NOMO-1 treated with dmso at 0.1 percent for 144 hours (cell line): Measurements from ENCODE around the gene TPM1.

Experiments used
- DNase-seq: peaks from one replicate; lab custom pipeline; 2025; ENCODE audit not compliant: unreplicated experiment; lab: John Stamatoyannopoulos, UW

Gene TPM1

DNA sequence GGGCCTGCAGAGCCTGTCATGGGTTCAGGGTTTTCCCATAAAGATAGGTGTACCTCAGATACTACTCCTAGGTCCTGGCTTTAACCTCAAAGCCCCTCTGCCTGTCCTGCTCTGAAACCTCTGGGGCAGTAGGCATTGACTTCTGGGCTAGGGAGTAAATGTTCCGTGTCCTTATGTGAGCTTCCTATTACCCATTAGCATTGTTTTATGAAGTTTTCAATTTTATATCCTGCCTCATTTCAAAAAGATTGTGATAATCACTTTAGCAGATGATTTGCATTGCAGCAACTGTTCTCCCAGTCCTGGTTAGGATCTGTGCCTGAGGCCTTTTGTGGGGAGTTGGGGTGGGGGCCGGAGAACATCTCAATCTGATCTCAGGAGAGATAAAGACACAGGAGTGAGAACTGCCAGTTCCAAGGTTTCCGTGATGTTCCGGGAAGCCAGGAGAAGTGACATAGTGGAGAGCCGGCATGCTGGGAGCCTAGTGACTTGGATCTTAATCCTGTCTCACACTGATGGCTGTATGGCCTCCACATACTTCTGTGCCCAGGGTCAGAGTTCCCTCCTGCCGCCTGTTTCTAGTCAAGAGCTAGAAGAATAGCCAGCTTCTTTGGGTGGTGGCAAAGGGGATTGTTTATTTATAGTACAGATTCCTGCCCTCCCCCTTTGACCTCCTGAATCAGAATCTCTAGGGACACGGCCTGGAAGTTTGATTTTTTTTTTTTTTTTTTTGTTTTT, 10.6 kb downstream of the TPM1 start:
- no peak for DNase-seq

DNA sequence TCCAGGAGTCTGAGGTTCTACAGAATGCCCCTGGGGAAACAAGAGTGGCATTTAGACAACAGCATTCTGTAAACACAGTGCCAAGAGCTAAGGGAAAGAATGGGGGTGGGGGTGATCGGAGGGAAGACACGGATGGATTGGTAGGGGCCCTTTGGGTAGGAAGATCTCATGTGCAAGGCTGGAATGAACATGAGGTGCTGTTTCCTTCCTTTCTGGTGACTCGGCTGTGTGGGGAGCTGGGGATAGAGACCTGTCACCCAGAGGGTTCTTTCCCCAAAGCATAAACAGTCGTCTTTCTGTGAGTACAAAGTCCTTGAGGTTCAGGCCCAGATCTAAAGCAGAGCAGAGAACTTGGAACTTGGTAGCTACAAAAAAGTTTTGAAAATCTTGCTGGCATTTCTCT, 11.7 kb downstream of the TPM1 start:
- DNase-seq = no peak

DNA sequence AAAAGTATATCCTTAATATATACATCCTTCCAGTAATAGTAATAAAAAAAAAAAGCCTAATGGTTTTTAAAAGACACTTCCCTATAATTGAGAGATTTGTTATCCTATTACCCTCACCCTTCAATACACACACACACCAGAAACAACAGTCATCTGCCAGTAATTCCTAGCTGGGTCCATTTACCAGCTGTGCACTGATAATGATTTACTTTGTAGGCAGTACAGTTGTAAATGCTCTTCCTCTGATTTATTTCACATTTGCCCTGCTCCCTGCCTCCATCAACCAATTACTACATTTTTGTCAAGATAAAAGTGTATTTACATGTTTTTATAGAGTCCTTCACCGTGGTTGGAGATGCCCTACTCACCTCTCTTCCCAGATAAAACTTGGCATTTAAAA, 12.4 kb downstream of the TPM1 start:
- no peak for DNase-seq

DNA sequence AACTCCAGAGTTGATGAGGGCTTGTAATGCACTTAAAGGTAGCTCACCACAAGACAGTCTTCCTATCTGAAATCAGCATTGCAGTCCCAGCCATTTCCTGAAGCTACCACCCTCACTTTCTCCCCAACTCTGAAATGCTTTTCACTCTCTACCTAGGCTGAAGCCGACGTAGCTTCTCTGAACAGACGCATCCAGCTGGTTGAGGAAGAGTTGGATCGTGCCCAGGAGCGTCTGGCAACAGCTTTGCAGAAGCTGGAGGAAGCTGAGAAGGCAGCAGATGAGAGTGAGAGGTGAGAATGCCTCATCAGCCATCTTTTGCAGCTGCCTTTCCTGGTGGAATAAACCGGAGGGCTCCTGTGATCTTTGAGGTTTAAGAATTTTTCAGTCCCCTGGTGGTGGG, 14.3 kb downstream of the TPM1 start:
- no peak for DNase-seq

DNA sequence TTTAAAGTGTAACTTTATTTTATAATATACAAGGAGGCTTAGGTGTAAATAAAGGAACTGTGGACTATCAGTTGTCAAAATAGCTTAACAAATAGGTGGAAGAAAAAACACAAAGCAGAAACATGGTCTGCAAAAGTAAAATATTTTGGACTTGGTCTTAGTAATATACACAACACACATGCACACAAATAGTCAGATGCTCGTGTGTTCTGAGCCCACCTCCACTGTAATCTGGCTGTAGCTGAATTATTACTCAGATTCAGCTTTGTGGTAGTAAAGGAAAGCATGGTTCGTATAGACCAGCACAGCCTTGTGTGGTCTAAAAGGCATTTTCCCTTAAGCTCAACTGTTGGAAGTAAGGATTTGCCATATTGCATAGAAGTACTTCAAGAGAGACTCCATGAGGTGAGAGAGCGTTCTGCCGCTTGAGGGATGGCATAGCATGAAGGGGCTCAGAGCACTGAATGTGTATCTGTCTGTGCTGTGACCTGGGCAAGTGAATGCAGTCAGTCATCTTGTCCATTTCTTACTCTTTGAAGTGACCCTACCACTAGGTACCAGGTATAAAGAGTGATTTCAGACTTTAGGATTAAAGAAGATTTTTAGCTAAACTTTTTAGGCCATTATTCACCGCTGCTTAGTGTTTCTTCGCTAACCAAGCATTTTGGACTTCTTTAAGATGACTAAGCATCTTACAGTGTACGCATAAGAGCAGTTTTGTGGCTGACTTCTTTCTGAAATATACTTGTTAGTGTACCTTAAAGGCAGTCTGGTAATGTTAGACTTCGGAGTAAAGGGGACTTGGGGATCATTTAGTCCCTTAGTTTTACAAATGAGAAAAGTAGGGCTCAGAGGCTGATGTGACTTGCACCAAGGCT, 15.2 kb downstream of the TPM1 start:
- no peak for DNase-seq

DNA sequence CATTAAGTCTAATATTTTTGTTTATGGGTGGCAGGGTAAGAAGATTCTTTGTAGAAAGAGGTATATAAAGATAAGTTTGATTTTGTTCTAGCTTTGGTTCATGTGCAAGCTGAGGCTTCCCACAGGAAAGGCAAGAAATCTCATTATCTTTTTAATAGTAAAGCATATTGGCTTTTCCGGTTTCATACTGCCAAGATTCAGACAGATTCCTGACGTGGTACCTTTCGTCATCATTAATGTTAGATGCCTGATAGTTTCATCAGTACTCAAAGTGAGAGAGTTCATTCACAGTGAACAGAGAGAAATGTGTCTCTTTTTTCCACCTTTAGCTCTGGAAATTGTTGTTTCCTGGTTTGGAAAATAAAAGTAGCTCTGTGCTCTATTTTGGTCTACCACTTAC, 16.5 kb downstream of the TPM1 start:
- DNase-seq = no peak

DNA sequence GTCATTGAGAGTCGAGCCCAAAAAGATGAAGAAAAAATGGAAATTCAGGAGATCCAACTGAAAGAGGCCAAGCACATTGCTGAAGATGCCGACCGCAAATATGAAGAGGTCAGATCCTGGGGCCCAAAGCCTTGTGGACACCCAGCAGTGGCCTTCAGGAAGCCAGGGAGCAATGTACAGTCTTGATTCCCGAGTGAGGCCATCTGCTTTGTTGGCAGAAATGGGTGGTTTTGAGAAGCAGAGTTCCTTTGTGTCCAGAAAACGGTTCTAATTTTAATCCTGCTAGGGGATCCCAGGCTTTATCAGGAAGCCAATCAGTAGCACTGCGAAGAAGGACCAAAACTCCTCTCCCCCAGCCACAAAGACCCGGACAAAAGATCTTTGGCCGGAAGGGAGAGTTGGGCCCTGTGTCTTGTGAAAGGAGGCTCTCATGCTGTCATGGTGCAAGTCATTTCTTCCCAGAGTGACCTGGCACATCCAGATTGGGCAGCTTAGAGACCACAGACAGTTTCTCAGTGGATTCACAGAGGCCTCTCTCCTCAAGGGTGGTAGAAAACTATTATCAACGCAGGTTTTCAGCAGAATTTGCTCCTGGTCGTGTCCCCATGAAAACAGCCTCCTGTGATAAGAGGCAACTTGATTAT, 17.1 kb downstream of the TPM1 start:
- no peak for DNase-seq

DNA sequence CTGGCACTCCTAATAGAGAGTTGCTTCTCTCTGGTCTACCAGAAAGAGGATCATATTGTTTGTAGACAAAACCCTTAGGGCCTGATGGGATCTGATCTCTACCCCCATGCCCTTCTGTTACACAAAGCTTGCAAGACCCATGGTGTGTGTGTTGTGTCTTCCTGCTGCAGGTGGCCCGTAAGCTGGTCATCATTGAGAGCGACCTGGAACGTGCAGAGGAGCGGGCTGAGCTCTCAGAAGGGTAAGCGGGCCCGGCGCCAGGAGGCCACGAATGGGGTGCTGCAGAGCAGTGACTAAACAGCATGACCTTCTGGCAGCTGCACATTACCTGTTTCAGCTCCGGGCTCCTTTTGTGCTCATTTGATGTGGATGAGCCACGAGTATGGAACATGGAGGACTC, 18.2 kb downstream of the TPM1 start:
- no peak for DNase-seq

DNA sequence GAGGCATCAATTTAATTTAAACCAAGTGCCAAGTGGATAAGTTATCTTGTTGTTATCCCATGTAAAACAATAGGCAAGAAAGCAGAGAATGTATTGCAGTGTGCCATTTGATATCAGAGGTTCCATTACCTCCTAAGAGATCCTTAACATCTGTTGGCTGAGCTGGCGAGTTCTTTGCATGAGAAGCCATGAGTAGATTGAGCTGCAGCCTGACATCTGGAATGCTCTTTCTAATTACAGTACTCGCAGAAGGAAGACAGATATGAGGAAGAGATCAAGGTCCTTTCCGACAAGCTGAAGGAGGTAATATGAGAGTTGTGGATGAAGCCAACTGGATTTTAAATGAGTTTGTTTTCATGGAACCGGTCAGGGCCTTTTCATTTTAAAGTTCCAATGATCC, 19.4 kb downstream of the TPM1 start:
- no peak for DNase-seq

DNA sequence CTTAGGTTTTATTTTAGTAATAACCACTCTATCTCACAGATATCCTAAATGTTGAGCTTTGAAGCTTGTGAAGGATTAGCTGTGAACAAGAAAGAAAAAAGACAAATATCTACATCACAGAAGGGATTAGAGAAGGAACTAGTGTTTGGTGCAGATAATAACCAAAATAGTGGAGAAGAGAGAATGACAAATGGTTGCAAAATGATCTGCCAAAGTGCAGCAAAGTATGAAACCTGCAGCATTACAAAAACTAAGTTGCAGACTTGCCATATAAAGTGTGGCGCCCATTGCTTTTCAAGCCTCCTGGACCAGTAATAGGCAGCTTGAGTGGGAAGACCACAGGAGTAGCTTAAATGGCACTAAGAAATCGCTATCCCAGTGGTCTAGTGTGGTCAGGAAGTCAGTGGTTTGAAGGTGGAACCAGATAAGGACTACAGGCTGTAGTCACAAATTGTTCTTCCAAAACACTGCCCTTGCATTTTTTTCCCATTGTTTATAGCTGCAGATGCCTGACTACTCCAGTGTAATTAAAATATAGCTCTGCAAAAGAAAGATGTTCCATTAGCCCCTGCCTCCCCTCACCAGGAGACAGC, 20.7 kb downstream of the TPM1 start:
- DNase-seq = no peak

DNA sequence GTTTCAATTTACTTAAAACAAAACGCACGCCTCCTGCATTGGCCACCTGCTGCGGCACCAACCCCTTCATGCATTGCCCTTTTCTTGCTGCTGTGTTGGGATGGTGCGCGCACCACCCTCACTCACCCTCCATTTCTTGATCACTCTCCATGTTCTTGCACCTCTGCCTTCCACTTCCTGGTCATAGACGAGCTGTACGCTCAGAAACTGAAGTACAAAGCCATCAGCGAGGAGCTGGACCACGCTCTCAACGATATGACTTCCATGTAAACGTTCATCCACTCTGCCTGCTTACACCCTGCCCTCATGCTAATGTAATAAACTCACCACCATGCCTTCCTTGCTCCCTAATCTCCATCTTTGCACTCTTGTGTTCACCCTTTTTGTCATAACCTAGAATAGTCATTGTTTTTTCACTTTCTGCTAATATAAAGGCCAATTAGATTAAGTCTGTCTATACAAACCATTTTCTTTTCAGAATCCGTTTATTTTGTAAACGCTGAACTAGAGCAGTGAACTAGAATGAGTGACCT, 21.4 kb downstream of the TPM1 start:
- DNase-seq = no peak

DNA sequence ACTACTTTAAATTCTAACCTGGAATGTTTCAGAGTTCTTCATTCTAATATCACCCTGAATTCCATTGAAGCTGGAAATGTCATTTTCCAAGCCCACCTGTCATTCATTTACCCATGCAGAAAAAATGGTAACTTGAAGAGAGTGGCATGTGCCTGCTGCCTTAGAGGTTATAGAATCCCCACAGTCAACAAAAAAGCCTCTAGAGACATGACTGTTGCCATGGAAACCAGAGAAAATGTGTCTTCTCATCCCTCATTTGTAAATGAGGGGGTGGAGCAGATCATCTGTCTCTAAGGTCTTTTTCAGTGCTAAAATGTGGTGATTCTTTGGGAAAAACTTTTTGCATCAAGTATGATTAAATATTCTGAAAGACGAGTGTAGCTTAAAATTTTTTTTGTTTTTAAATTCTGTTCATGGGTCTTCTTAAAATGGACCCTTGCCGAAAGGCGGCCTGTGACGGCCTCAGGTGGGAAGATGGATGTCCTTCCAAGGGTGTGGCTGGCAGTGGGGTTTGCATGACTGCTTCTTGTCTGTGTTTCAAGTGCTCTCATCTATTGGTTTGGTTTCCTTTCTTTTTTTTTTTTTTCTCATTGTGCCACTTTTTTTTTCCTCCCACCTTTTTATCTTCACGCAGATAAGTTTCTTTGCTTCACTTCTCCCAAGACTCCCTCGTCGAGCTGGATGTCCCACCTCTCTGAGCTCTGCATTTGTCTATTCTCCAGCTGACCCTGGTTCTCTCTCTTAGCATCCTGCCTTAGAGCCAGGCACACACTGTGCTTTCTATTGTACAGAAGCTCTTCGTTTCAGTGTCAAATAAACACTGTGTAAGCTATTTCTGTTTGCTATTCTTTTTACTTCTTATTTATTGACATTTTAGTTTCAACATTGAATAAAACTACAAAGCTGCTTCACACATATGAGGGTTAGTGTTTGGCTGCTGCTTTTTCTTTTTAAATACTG, 23.0 kb downstream of the TPM1 start:
- DNase-seq = no peak

DNA sequence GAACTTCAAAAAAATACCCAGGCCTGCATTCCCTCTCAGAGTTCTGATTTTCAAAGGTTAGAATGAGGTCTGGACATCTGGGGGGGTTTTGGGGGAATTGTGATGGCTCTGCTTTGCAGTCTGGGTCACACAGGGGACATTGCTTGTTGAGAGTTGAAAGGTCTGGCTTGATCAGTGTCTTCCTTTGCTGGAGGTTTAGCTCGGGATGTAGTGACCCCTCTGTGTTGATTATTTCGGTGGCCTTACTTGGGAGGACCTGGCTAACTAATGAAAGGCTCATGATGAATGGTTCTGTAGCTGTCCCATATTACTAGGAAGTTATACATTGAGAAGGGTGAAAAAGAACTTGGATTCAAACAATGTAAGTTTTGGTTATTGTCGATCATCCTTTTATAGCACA, 23.7 kb downstream of the TPM1 start:
- no peak for DNase-seq

DNA sequence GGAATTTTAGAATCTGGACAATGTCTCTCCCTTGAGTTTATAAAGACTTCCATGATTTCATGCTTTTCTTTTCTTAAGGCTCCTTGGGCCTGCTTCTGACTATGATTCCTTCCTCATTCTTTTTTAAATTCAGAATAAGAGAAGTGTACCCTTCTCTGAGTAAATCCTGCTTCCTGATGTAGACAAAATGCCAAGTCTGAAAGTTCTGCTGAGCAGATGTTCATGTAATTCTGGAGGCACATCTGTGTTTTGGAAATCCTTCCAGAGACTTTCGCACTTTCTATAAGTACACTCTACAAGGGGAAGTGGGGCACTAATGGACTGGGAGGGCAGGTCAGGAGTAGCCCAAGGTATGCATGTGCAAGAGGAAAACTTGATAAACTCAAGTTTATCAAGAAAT, 24.8 kb downstream of the TPM1 start:
- DNase-seq = no peak

DNA sequence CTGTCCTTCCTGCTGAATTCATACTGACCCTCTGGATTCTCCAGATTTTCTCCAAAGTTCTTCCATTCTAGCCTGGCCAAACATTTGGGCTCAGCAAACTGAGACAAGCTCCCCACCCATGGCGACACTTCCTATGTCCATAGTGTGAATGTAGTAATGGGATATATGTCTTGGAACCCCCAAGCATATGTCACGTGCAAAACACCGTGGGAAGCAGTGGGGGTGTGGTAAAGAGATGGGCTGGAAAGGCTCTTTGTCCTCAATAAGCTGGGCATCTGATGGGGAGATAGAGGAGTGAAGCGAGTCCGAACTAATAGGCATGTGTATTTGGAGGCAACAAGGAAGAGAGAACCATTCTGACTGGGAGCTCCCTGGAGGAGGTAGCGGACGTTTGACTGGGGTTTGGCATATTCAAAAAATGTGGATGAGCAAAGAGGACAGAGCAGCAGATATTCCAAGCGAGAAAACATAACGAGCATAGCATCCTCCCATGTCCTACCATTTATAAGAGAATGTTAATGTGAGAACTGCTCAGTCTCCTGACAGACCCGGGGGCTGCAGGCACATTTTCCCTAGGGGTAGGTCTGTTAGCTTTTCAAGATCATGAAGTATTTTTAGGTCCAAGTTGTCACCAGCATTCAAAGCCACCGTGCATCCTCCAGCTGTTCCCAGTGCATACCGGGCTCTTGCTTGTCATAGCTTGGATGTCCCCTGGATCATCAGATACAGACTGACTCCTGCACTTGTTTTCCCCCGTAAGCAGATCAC, 25.6 kb downstream of the TPM1 start:
- DNase-seq = no peak

DNA sequence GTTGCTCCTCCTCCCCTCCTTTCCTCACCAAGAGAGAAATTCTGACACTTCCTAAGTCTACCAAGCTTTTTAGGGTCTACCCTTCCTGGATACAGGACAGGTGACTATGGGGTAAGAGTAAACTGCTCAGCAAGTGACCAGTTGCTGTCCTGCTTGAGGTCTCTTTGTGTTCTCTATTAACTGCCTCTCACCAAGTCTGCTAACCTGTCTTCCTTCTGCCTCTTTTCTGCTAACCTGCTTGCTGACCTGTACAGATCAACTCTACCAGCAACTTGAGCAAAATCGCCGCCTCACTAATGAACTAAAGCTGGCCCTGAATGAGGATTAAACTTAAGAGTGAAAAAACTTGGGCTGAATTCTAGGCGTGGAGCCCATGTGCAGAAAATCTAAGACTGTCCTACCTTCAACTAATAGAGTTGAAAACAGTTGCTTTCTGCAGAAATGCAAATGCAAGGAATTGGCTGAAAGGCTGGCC, 27.1 kb downstream of the TPM1 start:
- DNase-seq = no peak

DNA sequence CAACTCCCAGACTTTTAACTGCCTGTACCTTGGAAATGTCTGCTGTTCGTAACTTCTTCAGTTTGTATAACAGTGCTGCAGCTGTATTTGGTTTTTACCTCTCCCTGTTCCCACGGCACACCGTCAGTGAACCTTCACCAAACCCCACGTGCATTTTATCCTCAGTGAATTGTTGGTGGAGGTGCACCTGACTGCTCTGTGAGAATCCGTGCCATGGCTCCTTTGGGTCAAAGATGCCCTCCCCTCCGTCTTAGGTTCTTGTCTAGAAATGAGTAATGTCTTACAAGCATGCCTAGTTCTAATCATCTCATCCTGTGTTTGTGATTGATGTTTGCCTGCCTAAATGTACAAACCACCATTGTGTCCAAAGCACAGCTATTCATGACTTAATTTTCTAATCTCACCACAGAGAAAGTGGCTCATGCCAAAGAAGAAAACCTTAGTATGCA, 28.2 kb downstream of the TPM1 start:
- DNase-seq = no peak

DNA sequence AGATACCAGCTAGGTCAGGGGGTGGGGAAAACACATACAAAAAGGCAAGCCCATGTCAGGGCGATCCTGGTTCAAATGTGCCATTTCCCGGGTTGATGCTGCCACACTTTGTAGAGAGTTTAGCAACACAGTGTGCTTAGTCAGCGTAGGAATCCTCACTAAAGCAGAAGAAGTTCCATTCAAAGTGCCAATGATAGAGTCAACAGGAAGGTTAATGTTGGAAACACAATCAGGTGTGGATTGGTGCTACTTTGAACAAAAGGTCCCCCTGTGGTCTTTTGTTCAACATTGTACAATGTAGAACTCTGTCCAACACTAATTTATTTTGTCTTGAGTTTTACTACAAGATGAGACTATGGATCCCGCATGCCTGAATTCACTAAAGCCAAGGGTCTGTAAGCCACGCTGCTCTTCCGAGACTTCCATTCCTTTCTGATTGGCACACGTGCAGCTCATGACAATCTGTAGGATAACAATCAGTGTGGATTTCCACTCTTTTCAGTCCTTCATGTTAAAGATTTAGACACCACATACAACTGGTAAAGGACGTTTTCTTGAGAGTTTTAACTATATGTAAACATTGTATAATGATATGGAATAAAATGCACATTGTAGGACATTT, 28.9 kb downstream of the TPM1 start:
- DNase-seq = no peak
